A549 treated with CORT108297 at 1 μM for 4 hours (cell line): ENCODE results near the gene ST8SIA4. TPM values are rescaled to one million over a fixed set of nuclear protein-coding genes. Genes with fewer than 3 reads are reported as not detected.

Experiments
- total RNA-seq: library from RNA; stranded (reverse); fragments of 200-300 nt; extraction: Qiagen RNA extraction; gene quantifications from 5 replicates; pipeline ENCODE4 v1.2.3, GENCODE V29; 2022

Gene ST8SIA4, protein sequence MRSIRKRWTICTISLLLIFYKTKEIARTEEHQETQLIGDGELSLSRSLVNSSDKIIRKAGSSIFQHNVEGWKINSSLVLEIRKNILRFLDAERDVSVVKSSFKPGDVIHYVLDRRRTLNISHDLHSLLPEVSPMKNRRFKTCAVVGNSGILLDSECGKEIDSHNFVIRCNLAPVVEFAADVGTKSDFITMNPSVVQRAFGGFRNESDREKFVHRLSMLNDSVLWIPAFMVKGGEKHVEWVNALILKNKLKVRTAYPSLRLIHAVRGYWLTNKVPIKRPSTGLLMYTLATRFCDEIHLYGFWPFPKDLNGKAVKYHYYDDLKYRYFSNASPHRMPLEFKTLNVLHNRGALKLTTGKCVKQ
- 0.27 to 0.43 TPM (median 0.39 TPM) in 5 replicates for total RNA-seq

DNA sequence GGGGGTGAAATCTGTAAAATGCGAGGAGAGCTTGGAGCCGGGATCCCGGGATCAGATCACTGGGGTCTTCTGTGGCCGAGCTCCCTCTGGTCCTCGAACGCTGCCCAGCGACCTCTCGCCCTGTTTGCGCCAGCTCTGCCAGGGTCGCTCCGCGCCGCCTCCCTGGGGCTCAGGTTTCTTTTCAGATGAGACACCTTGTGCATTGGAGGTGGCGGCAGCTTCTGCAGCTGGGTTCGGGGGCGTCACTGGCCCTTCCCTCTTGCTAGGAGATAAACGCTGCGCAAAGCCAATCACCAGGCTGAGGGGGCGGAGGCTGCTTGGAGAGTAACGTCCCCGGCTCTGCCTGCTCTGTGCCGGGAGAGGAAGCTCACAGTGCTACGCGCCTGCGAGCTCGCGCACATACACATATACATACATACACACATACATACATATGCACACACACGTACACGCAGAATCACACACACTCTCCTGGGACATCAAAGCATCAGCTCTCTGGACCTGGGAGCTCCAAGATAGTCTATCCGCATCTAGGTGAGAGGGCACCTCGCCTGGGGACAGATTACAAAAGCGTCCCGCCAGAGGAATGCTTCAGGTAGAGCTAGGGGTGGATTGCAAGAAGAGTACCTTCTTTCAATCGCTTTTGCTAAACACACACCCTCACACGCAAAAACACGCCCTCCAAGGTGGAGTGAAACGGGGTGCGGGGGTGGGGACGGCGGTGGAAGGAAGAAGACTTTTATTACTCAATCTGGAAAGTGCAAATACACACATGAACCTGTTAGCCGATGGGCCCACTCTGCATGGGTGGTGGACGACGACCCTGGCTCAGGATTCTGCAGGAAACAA lies at the start of gene ST8SIA4:
TSS of gene ST8SIA4 (minus strand) at position 244 of the 849 bp plus-strand sequence. CDS start 327 bp downstream, outside the sequence.

